NCI-H128 (cell line): ENCODE measurements around the gene MAMLD1.

Experiments
- DNase-seq: peaks from one replicate; lab custom pipeline; 2025; ENCODE audit not compliant: unreplicated experiment; lab: John Stamatoyannopoulos, UW

Gene MAMLD1

DNA sequence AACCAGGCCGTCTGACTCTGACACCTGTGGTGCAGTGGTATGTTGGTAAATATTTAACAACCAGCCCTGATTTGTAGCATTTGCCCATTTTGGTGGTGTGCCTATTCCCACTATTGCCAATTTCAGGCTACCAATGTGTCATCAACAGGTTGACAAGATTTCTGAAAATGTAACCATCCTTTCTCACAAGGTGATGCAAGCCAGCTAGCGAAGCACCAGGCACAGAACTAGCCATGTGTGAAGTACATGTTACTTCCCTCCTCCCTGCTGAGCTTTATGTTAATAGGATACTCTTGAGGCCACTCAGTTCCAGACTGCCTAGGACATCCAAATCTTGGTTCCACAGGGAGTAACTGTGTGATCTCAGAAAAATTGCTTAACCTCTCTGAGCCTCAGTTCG lies 7.2 kb upstream of the MAMLD1 start:
- DNase-seq, result no peak

GRCh38 chrX:150357790-150358189 lies 5.3 kb upstream of the MAMLD1 start:
- DNase-seq, result no peak

- DNase-seq, result no peak
These were observed 4.5 kb upstream of the MAMLD1 start for GRCh38 chrX:150358651-150359050.

- DNase-seq, result no peak
These were observed 2.8 kb upstream of the MAMLD1 start for GRCh38 chrX:150360331-150360730.

- DNase-seq, result no peak
These were observed 1.9 kb upstream of the MAMLD1 start for GRCh38 chrX:150361070-150361776.

- no peak for DNase-seq
These were observed 1.3 kb upstream of the MAMLD1 start for GRCh38 chrX:150361777-150362351.

DNA sequence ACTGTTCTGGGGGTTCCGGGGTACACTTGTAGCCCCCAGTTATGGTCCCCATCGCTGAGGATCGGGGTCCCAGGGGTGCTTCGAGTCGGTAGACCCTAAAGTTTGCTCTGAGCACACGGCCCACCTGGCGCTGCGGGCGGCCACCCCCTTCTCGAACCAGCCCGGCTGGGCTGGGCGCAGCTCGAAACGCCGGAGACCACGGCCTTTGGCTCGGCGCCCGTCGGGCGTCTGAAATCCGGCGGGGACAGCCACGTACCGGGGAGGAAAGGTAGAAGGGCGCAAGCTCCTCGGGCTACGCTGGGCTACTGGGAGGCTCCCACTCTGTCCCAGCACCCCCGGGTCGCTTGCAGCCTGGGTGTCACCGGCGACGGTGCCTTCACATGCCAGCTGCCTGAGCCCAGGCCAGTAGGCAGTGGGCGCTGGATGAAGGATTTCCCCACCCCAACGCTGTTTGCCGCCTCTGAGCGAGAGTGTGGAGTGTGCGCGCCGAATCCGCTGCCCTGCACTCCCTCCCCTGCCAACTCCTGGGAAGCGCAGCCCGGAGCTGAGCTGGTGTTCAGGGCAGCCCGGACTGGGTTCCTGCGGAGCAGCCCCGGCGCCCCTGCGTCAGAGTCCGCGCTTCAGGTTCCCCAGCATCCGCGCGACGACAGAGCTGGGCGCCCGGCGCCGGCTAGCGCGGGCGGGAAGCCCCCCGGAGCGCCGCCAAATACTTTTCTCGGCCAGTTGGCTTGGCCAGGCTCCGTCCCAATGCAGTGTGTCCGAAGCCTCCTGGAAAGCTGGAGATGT lies 637 bp downstream of the MAMLD1 start:
- no peak for DNase-seq

- DNase-seq, result no peak
These were observed 1.4 kb downstream of the MAMLD1 start for GRCh38 chrX:150364347-150365050.

DNA sequence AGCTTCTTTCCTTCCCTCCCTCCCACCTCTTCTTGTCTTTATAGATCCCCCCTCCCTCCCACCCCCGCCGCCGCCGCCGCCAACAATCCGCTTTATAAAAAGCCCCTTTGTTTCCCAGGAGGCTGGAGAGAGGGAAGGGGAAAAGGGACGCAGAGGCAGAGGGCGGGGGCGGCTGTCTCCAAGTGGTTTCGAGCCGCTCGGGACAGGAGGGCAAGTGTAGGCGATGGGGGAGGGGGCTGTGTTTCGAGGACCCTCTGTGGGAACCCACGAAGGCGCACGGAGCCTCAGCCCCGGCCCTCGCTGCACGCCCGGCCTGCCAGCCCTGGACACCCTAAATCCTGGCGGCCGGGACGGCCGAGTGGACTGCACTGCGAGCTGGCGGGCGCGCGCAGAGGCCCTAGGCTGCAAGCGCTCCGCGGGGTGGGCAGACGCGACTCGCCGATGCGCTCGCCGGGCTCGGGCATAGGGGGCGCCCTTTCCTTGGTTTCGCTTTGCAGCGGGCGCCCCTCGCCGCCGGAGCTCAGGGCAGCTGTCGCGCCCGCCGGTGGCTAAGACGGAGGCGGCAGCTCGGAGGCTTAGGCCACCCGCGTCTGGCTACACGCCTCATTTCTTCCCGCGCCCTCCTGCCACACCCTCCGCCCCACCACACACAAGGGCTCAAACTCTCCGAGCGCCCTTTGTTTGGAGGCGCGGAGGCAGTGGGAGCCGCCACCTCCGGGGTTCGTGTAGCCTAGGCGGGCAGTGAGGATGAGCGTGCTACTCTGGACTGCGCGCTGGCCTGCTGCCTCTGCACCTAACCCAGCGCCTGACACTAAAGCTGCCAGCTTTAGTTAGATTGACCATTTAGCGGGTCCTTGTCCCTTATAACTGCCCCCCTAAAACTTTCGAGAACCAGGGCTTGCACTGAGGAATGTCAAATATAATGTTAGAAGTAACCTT lies 2.2 kb downstream of the MAMLD1 start:
- peak; percentile 36 for DNase-seq

- DNase-seq, result no peak
These were observed 3.1 kb downstream of the MAMLD1 start for GRCh38 chrX:150365990-150366911.

DNA sequence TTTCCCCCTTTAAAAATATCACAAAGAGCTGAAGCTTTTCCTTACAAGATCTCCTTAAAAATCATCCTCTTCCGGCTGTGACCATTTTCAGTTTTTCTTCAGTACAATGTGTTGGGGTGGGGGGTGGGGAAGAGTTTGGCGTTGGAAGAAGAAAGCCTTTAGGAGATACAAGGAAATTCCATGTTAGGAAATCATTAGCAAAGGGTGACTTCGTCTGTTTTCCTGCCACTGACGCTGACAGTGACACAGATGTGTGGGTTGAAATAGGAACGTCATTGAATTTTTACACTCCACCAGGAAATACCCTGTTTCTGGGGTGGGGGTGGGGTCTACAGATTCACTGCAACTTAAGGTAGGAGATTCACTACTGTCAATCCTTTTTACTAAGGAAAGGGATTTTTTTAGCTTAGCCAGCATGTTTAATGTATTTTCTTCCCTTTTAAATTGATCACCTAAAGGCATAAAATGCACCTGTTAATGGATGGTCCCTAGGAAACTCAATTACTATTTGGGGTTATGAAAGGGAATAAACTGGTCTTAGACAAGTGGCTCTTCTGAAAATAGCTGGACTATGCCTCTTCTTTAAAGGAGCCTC lies 3.9 kb downstream of the MAMLD1 start:
- no peak for DNase-seq

DNA sequence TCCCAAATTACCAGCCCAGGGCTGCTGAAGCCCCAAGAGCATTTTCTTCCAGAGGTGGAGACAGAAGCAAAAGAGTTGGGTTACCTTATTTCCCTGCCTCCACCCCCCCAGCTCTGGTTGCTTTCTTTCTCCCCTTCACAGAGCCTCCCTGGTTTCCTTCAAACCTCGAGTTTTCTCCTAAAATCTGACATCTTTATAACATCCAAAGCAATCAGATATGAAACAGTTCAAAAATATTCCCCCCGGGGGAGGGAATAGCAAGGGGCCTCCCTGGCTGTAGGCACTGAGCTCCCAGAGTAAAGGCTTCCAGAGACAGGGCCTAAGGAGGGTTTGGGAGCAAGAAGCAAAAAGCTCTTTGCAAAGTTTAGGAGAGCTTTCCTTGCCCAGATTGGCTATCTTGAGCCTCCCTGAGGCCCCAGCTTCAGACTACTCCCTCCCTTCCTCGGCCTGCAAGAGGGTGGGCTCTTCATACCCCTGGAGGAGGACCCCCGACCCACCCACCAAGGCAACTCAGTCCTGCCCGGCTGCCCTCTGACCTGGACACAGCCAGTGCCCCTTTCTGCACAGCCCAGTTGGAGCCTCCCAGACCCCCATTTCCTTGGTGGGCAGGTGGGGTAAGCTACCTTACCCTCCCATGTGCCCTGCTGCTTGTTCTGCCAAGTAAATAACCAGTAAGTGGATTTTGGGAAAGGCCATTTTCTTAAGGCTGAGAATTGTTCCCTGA lies 7.6 kb downstream of the MAMLD1 start:
- DNase-seq, result no peak

- DNase-seq, result no peak
These were observed 8.8 kb downstream of the MAMLD1 start for GRCh38 chrX:150371877-150372276.

DNA sequence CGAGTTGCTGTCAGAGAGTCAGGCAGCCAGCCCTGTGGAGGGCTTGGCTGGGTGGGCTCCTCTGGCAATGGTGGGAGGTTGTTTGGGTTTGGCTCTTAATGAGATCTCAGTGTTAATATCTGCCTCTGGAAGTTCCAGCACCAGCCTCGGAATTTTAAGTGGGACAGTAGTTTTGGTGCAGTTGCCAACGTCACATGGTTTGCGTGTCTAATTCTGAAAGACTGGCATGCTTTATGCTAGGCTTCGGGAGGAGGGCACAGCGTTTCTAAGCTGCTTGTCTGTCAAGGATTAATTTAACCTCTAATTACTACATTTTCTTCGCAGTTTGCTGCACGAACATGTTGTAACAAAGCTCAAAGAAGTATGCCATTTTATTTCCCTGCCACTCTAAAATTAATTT lies 9.2 kb downstream of the MAMLD1 start:
- no peak for DNase-seq

DNA sequence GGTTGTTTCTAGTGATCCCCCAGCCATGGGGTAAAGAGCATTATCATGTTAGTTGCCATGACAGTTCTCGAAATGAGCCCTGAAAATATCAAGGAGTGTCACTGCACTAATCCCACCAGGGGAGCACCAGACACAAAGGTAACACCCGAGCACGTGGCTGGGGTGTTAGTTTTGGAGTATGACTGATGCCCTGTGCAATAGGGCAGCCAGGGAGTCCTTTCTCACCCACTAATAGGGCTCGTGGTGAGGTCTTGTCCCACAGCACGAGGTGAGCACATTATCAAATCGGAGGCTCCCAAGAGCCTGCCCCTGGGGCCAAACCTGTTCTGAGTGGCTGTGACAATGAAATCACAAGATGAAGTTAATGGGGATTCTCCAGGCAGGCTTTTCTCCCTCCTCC lies 9.6 kb downstream of the MAMLD1 start:
- no peak for DNase-seq

DNA sequence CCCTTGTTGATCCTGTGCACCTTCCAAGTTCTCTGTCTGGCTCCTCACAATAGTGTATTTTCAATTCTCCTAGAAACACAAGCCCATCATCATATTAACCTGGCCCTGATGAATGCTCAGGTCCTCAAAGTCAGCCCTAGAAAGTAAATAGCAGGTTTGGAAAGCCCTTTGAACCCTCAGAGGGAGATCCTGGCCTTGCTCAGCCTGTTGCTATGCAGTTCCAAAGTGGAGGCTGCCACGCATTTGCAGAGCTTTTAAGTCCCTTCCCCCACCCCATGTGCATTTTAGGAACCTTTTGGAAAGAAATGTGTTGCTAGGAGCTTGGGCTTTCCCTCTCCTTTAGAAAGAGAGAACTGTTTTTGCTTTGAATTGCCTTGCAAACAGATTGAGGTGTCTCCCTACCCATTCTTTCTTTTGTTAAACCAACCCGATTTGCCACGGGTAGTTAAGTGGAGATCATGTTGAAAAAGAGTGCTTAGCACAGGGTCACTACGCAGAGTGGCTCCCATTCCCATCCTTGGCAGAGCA lies 12.2 kb downstream of the MAMLD1 start:
- no peak for DNase-seq

- no peak for DNase-seq
These were observed 13.9 kb downstream of the MAMLD1 start for GRCh38 chrX:150377005-150377404.

DNA sequence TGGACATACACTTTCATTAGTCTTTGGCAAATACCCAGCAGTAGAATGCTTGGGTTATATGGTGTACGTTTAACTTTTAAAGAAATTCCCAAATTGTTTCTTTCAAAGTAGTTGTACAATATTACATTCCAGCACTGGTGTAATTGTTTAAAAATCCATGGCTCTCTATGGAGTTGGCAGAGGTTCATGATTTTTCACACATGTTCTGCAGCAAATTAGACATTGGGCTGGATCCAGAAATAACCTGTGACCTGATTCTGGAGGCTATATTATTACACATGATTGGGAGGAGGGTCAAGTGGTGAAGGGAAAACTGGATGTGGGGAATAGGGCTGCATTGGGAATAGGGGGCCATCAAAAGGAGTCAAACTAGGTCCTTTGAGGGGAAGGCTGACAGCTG lies 41.9 kb downstream of the MAMLD1 start:
- DNase-seq, result no peak
